ENCODE data around the gene LRRFIP1. TPM values are rescaled to one million over a fixed set of nuclear protein-coding genes. Genes with fewer than 3 reads are reported as not detected.

LRRFIP1 gene
- total RNA-seq, 1 donor from 2014 or later: 91.5 TPM

GRCh38 chr2:237618449-237618848 is 8.9 kb upstream of the LRRFIP1 start:
- Mint-ChIP-seq H3K27ac (ENCODE audit: unreplicated experiment) (no peak overlapping the region), H3K4me1 (ENCODE audit: low read depth) (peaks cover 43% of the 10 kb centered on the region), H3K9me3 (ENCODE audit: low read depth) (peaks cover 4% of the 10 kb centered on the region), H3K36me3 (ENCODE audit: low read depth) (no peaks in the 10 kb centered on the region), H3K4me3 (ENCODE audit: unreplicated experiment) (no peak overlapping the region), H3K27me3 (ENCODE audit: low read depth) (no peaks in the 10 kb centered on the region)
- DNase-seq (ENCODE audit: low spot score): no peak
- TF ChIP-seq, protein P1, sequence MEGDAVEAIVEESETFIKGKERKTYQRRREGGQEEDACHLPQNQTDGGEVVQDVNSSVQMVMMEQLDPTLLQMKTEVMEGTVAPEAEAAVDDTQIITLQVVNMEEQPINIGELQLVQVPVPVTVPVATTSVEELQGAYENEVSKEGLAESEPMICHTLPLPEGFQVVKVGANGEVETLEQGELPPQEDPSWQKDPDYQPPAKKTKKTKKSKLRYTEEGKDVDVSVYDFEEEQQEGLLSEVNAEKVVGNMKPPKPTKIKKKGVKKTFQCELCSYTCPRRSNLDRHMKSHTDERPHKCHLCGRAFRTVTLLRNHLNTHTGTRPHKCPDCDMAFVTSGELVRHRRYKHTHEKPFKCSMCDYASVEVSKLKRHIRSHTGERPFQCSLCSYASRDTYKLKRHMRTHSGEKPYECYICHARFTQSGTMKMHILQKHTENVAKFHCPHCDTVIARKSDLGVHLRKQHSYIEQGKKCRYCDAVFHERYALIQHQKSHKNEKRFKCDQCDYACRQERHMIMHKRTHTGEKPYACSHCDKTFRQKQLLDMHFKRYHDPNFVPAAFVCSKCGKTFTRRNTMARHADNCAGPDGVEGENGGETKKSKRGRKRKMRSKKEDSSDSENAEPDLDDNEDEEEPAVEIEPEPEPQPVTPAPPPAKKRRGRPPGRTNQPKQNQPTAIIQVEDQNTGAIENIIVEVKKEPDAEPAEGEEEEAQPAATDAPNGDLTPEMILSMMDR (IDR thresholded peaks at IDR 0.05): no peak

GRCh38 chr2:237623428-237624403 is 3.7 kb upstream of the LRRFIP1 start:
- Mint-ChIP-seq H3K4me3 (ENCODE audit: unreplicated experiment) (no peak overlapping the region), H3K27ac (ENCODE audit: unreplicated experiment) (no peak overlapping the region), H3K9me3 (ENCODE audit: low read depth) (peaks cover 2% of the 10 kb centered on the region), H3K36me3 (ENCODE audit: low read depth) (no peaks in the 10 kb centered on the region), H3K4me1 (ENCODE audit: low read depth) (peaks cover 14% of the 10 kb centered on the region), H3K27me3 (ENCODE audit: low read depth) (no peaks in the 10 kb centered on the region)
- no peak for DNase-seq (ENCODE audit: low spot score)
- TF ChIP-seq, protein P1 (IDR thresholded peaks at IDR 0.05): no peak

- Mint-ChIP-seq H3K27ac (ENCODE audit: unreplicated experiment) (no peak overlapping the region), H3K4me3 (ENCODE audit: unreplicated experiment) (no peak overlapping the region), H3K36me3 (ENCODE audit: low read depth) (no peaks in the 10 kb centered on the region), H3K9me3 (ENCODE audit: low read depth) (no peaks in the 10 kb centered on the region), H3K27me3 (ENCODE audit: low read depth) (no peaks in the 10 kb centered on the region), H3K4me1 (ENCODE audit: low read depth) (peaks cover 19% of the 10 kb centered on the region)
- TF ChIP-seq, protein P1 (IDR thresholded peaks at IDR 0.05): no peak
- no peak for DNase-seq (ENCODE audit: low spot score)
These were observed 2.8 kb upstream of the LRRFIP1 start for GRCh38 chr2:237624565-237624964.

GRCh38 chr2:237625216-237625705 is 2.1 kb upstream of the LRRFIP1 start:
- no peak overlapping the region for H3K4me3 Mint-ChIP-seq (ENCODE audit: unreplicated experiment)
- H3K4me1 Mint-ChIP-seq (ENCODE audit: low read depth): peaks cover 26% of the 10 kb centered on the region
- no peak for DNase-seq (ENCODE audit: low spot score)
- H3K36me3 Mint-ChIP-seq (ENCODE audit: low read depth): peaks cover 2% of the 10 kb centered on the region
- H3K27ac Mint-ChIP-seq (ENCODE audit: unreplicated experiment): peak overlapping the region; percentile 29
- no peaks in the 10 kb centered on the region for H3K27me3 Mint-ChIP-seq (ENCODE audit: low read depth)
- TF ChIP-seq, protein P1 (IDR thresholded peaks at IDR 0.05): no peak
- H3K9me3 Mint-ChIP-seq (ENCODE audit: low read depth): no peaks in the 10 kb centered on the region

- DNase-seq (ENCODE audit: low spot score): no peak
- peak overlapping the region; percentile 29 for H3K27ac Mint-ChIP-seq (ENCODE audit: unreplicated experiment)
- no peaks in the 10 kb centered on the region for H3K9me3 Mint-ChIP-seq (ENCODE audit: low read depth)
- H3K27me3 Mint-ChIP-seq (ENCODE audit: low read depth): no peaks in the 10 kb centered on the region
- peaks cover 2% of the 10 kb centered on the region for H3K36me3 Mint-ChIP-seq (ENCODE audit: low read depth)
- H3K4me3 Mint-ChIP-seq (ENCODE audit: unreplicated experiment): no peak overlapping the region
- TF ChIP-seq, protein P1 (IDR thresholded peaks at IDR 0.05): no peak
- peaks cover 28% of the 10 kb centered on the region for H3K4me1 Mint-ChIP-seq (ENCODE audit: low read depth)
These were observed 1.6 kb upstream of the LRRFIP1 start for GRCh38 chr2:237625777-237626176.
